CD4-positive, alpha-beta memory T cell (primary cell): Measurements from ENCODE around the gene TBC1D25. TPM values are rescaled to one million over a fixed set of nuclear protein-coding genes. Genes with fewer than 3 reads are reported as not detected.
"Not testable (repeated sequence)": the region's sequence is repeated elsewhere in the genome, so short reads cannot be mapped to it uniquely, and the experiment has no call there.

Experiments used
- CTCF ChIA-PET: fragments of 350-600 bp; sonication (Branson Sonifier 250); formaldehyde crosslinking; loops from one replicate; lab custom pipeline; 2021; ENCODE audit warnings: inconsistent platforms; ENCODE audit not compliant: partially characterized antibody; lab: Charles Lee
- POLR2A ChIA-PET: fragments of 350-600 bp; sonication (Branson Sonifier 250); formaldehyde crosslinking; loops from one replicate; lab custom pipeline; 2021; ENCODE audit not compliant: partially characterized antibody; lab: Charles Lee
- DNase-seq, 5 donors: peaks; one replicate each; pipeline versions ENCODE4 v3.0.0 to v3.0.0-alpha.2; 2020 to 2022; ENCODE audit warnings: mixed read lengths in 1 of 5
- H3K27ac ChIP-seq: one replicate; pipeline ENCODE4 v1.7.0; 2013; ENCODE audit warnings: low read depth, low read length
- H3K27me3 ChIP-seq: 2 replicates; pipeline ENCODE4 v1.7.0; 2013; ENCODE audit warnings: mild to moderate bottlenecking, low read length, moderate library complexity; ENCODE audit not compliant: insufficient read depth
- H3K36me3 ChIP-seq: 2 replicates; pipeline ENCODE4 v1.7.0; 2013; ENCODE audit warnings: mild to moderate bottlenecking, low read length, moderate library complexity; ENCODE audit not compliant: insufficient read depth
- H3K4me1 ChIP-seq: 2 replicates; pipeline ENCODE4 v1.7.0; 2013; ENCODE audit warnings: mild to moderate bottlenecking, low read length, moderate library complexity; ENCODE audit not compliant: insufficient read depth
- H3K4me3 ChIP-seq, 2 donors: one replicate each; pipeline ENCODE4 v1.7.0; 2013; ENCODE audit warnings: low read length in 2 of 2, mild to moderate bottlenecking in 1 of 2
- H3K9me3 ChIP-seq, 2 donors: one replicate each; pipeline ENCODE4 v1.7.0; 2013; ENCODE audit warnings: low read length in 2 of 2, control low read depth in 1 of 2; ENCODE audit not compliant: control insufficient read depth in 1 of 2
- H3K27ac Mint-ChIP-seq, 7 donors: one replicate each; pipeline ENCODE4 v1.8.0; 2020 to 2021; ENCODE audit warnings: mixed read lengths in 7 of 7, mild to moderate bottlenecking in 6 of 7, inconsistent platforms in 3 of 7, moderate library complexity in 3 of 7
- H3K27me3 Mint-ChIP-seq, 2 donors: one replicate each; pipeline ENCODE4 v1.8.0; 2020 to 2021; ENCODE audit warnings: mixed read lengths in 2 of 2
- H3K36me3 Mint-ChIP-seq, 2 donors: one replicate each; pipeline ENCODE4 v1.8.0; 2020 to 2021; ENCODE audit warnings: mixed read lengths in 2 of 2, inconsistent platforms in 1 of 2, mild to moderate bottlenecking in 1 of 2
- H3K4me1 Mint-ChIP-seq, 4 donors: one replicate each; pipeline ENCODE4 v1.8.0; 2020 to 2021; ENCODE audit warnings: mixed read lengths in 4 of 4, mild to moderate bottlenecking in 1 of 4
- H3K4me3 Mint-ChIP-seq, 8 donors: one replicate each; pipeline ENCODE4 v1.8.0; 2020 to 2021; ENCODE audit warnings: mixed read lengths in 8 of 8, mild to moderate bottlenecking in 7 of 8, moderate library complexity in 6 of 8, inconsistent platforms in 3 of 8
- H3K9me3 Mint-ChIP-seq, 8 donors: one replicate each; pipeline ENCODE4 v1.8.0; 2020 to 2021; ENCODE audit warnings: mixed read lengths in 8 of 8, mild to moderate bottlenecking in 5 of 8, inconsistent platforms in 3 of 8, moderate library complexity in 1 of 8
- intact Hi-C: fragments of 100-400 bp; cut with micrococcal nuclease; formaldehyde crosslinking; loops from one replicate; pipeline ENCODE4 v1.15.1; 2023
- polyA plus RNA-seq, 2 donors: library from polyadenylated mRNA; unstranded; fragments of 300-500 nt; fragmentation: Illumina TruSeq; gene quantifications; one replicate each; pipeline ENCODE4 v1.2.3, GENCODE V29; 2021
- total RNA-seq, 2 experiments: library from RNA; stranded (reverse); gene quantifications; one replicate each; pipeline ENCODE4 v1.2.3, GENCODE V29; 2021

TBC1D25 gene
- total and polyA plus RNA-seq, 4 experiments from 2014 or later: 18.6 to 24.5 (median 22.0) TPM

DNA sequence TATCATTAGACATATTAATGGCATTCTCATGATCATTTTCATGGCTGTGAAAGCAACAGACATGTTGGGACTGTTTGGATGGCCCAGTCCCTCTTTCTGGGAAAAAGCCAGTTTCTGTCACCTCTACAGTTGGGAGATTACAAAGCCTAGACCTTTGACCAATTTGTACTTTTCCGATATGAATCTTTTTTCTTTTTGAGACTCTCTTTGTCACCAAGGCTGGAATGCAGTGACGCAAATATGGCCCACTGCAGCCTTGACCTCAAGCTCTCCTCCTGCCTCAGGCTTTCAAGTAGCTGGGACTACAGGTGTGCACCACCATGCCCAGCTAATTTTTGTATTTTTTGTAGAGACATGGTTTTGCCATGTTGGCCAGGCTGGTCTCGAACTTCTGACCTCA is 9.4 kb downstream of the TBC1D25 start:
- Mint-ChIP-seq H3K4me1 (peaks cover 0 to under 1% (median 0%) of the 10 kb centered on the region in 4 donors), H3K4me3 (no peak overlapping the region), H3K27me3 (no peaks in the 10 kb centered on the region), H3K9me3 (no peaks in the 10 kb centered on the region), H3K27ac (no peak overlapping the region), H3K36me3 (peaks cover 2 to 32% of the 10 kb centered on the region in 2 donors)
- Histone ChIP-seq H3K27me3 (no peaks in the 10 kb centered on the region), H3K27ac (no peak overlapping the region), H3K9me3 (no peaks in the 10 kb centered on the region), H3K4me3 (no peak overlapping the region), H3K36me3 (no peaks in the 10 kb centered on the region), H3K4me1 (no peaks in the 10 kb centered on the region)
- CTCF ChIA-PET: interaction anchor here (2.0 kb wide), 1 partner anchor 9 kb away, joined by 8 read pairs; the partner anchor contains the start of gene TBC1D25
- POLR2A ChIA-PET: interaction anchor here (1.3 kb wide), 1 partner anchor 9 kb away, joined by 3 read pairs; the partner anchor contains the start of gene TBC1D25
- intact Hi-C loops: no loop called here
- no peak for DNase-seq

GRCh38 chrX:48555731-48556325 is 16.3 kb downstream of the TBC1D25 start:
- H3K27ac ChIP-seq, H3K9me3 ChIP-seq, H3K4me3 ChIP-seq, DNase-seq, H3K4me1 Mint-ChIP-seq, H3K27me3 Mint-ChIP-seq, H3K27me3 ChIP-seq, H3K4me3 Mint-ChIP-seq, CTCF ChIA-PET, H3K4me1 ChIP-seq, POLR2A ChIA-PET, H3K9me3 Mint-ChIP-seq, intact Hi-C loops: not testable (repeated sequence)
- Mint-ChIP-seq H3K36me3 (peaks cover 5 to 37% of the 10 kb centered on the region in 2 donors), H3K27ac (peak overlapping the region in 1 of 7 donors; percentile 11)
- peaks cover 24% of the 10 kb centered on the region for H3K36me3 ChIP-seq

DNA sequence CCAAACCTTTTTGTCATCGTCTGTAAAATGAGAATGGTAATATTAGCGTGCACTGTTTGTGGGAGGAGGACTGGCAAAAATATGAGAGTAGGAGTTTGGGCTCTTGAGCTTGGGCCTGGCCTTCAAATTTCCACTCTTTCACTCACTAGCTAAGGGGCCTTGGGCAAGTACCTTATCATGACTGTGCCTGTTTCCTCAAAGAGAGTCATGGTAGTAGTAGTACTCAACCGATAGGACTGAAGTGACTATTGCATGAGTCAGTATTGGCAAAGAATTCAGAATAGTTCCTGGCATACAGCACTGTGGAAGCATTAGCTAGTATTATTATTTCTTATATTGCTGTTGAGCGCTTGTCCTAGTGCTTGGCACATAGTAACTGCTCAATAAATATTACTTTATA is 18.8 kb downstream of the TBC1D25 start:
- Histone ChIP-seq H3K27me3 (no peaks in the 10 kb centered on the region), H3K27ac (no peak overlapping the region), H3K4me1 (no peaks in the 10 kb centered on the region), H3K4me3 (no peak overlapping the region), H3K36me3 (peaks cover 24% of the 10 kb centered on the region), H3K9me3 (no peaks in the 10 kb centered on the region)
- no peaks in the 10 kb centered on the region for H3K27me3 Mint-ChIP-seq
- ChIA-PET CTCF (interaction anchor here (1.3 kb wide), 1 partner anchor 19 kb away, joined by 3 read pairs; the partner anchor contains the start of gene TBC1D25), POLR2A (no interaction called here)
- no peak for DNase-seq
- H3K4me1 Mint-ChIP-seq: peaks cover 0 to 2% (median 0%) of the 10 kb centered on the region in 4 donors
- H3K36me3 Mint-ChIP-seq: peaks cover 10 to 45% of the 10 kb centered on the region in 2 donors
- H3K27ac Mint-ChIP-seq: no peak overlapping the region
- intact Hi-C loops: no loop called here
- H3K4me3 Mint-ChIP-seq: no peak overlapping the region
- H3K9me3 Mint-ChIP-seq: peaks cover 0 to 2% (median 0%) of the 10 kb centered on the region in 8 donors

DNA sequence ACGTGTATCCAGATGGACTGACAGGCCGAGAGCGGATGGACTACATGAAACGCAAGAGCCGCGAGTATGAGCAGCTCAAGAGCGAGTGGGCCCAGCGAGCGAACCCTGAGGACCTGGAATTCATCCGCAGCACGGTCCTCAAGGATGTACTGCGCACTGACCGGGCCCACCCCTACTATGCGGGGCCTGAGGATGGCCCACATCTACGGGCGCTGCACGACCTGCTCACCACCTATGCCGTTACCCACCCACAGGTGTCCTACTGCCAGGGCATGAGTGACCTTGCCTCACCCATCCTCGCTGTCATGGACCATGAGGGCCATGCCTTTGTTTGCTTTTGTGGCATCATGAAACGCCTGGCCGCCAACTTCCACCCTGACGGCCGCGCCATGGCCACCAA is 20.1 kb downstream of the TBC1D25 start:
- Histone ChIP-seq H3K4me1 (no peaks in the 10 kb centered on the region), H3K4me3 (no peak overlapping the region), H3K9me3 (no peaks in the 10 kb centered on the region), H3K27ac (no peak overlapping the region), H3K27me3 (no peaks in the 10 kb centered on the region), H3K36me3 (peaks cover 24% of the 10 kb centered on the region)
- intact Hi-C loops: no loop called here
- ChIA-PET CTCF (no interaction called here), POLR2A (no interaction called here)
- no peak for DNase-seq
- H3K4me3 Mint-ChIP-seq: no peak overlapping the region
- H3K9me3 Mint-ChIP-seq: peaks cover 0 to 2% (median 0%) of the 10 kb centered on the region in 8 donors
- H3K4me1 Mint-ChIP-seq: peaks cover 0 to 2% (median 0%) of the 10 kb centered on the region in 4 donors
- no peak overlapping the region for H3K27ac Mint-ChIP-seq
- H3K27me3 Mint-ChIP-seq: no peaks in the 10 kb centered on the region
- H3K36me3 Mint-ChIP-seq: peaks cover 8 to 43% of the 10 kb centered on the region in 2 donors

DNA sequence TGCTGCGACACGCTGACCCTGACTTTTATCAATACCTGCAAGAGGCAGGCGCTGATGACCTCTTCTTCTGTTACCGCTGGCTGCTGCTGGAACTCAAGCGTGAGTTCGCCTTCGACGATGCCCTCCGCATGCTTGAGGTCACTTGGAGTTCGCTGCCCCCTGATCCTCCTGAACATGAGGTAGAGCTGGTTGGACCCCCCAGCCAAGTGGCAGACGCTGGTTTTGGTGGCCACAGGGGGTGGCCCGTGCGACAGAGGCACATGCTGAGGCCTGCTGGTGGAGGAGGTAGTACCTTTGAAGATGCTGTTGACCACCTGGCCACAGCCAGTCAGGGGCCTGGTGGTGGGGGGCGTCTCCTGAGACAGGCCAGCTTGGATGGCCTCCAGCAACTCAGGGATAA is 20.5 kb downstream of the TBC1D25 start:
- POLR2A ChIA-PET: no interaction called here
- H3K27ac Mint-ChIP-seq: no peak overlapping the region

DNA sequence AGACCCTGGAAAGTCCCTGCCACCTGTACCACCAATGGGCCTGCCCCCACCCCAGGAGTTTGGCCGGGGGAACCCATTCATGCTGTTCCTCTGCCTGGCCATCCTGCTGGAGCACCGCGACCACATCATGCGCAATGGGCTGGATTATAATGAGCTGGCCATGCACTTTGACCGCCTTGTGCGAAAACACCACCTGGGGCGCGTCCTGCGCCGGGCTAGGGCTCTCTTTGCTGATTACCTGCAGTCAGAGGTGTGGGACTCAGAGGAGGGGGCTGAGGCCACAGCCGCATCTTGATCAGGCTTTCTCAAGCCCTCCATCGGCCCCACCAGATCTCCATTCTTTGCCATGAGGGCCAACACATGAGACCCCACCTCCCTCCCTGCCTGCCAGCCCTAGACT is 21.2 kb downstream of the TBC1D25 start:
- H3K36me3 Mint-ChIP-seq: peaks cover 5 to 37% of the 10 kb centered on the region in 2 donors
- no peak overlapping the region for H3K4me3 Mint-ChIP-seq

More for the DNA sequence above, 20.5 kb downstream of the TBC1D25 start:
- Mint-ChIP-seq H3K4me3 (no peak overlapping the region), H3K4me1 (no peaks in the 10 kb centered on the region), H3K27me3 (no peaks in the 10 kb centered on the region), H3K36me3 (peaks cover 5 to 40% of the 10 kb centered on the region in 2 donors), H3K9me3 (peaks cover 0 to 2% (median 0%) of the 10 kb centered on the region in 8 donors)
- CTCF ChIA-PET: no interaction called here
- H3K36me3 ChIP-seq: peaks cover 21% of the 10 kb centered on the region
- H3K27ac ChIP-seq: no peak overlapping the region
- no peaks in the 10 kb centered on the region for H3K9me3 ChIP-seq
- intact Hi-C loops: no loop called here
- H3K4me3 ChIP-seq: no peak overlapping the region
- H3K27me3 ChIP-seq: no peaks in the 10 kb centered on the region
- no peaks in the 10 kb centered on the region for H3K4me1 ChIP-seq
- DNase-seq: no peak

DNA sequence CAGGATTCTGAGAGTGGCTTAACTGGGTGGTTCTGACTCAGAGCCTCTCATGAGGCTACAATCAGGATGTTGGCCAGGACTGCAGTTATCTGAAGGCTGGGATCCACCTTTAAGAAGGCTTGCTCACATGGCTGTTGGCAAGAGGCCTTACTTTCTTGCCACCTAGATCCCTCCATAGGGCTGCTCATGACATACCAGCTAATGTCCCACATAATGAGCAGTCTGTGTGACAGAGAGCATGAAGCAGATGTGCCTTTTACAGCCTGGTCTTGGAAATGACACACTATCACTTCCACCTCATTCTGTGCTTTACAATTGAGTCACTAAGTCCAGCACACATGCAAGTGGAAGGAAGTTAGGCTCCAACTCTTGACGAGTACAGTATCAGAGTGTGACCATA is 30.4 kb downstream of the TBC1D25 start:
- Mint-ChIP-seq H3K4me3 (no peak overlapping the region), H3K27me3 (no peaks in the 10 kb centered on the region), H3K36me3 (peaks cover 0 to 10% of the 10 kb centered on the region in 2 donors), H3K4me1 (peaks cover 3 to 14% (median 7%) of the 10 kb centered on the region in 4 donors), H3K9me3 (peaks cover 0 to 1% (median 0%) of the 10 kb centered on the region in 8 donors), H3K27ac (no peak overlapping the region)
- no peak overlapping the region for H3K4me3 ChIP-seq
- H3K36me3 ChIP-seq: no peaks in the 10 kb centered on the region
- intact Hi-C loops: no loop called here
- ChIA-PET POLR2A (no interaction called here), CTCF (no interaction called here)
- no peak overlapping the region for H3K27ac ChIP-seq
- H3K9me3 ChIP-seq: no peaks in the 10 kb centered on the region
- H3K4me1 ChIP-seq: peaks cover 1% of the 10 kb centered on the region
- no peak for DNase-seq
- no peaks in the 10 kb centered on the region for H3K27me3 ChIP-seq

More for the DNA sequence above, 21.2 kb downstream of the TBC1D25 start:
- Histone ChIP-seq H3K27me3 (no peaks in the 10 kb centered on the region), H3K9me3 (no peaks in the 10 kb centered on the region), H3K36me3 (peaks cover 19% of the 10 kb centered on the region), H3K4me3 (no peak overlapping the region), H3K27ac (no peak overlapping the region), H3K4me1 (no peaks in the 10 kb centered on the region)
- ChIA-PET CTCF (no interaction called here), POLR2A (no interaction called here)
- H3K27me3 Mint-ChIP-seq: no peaks in the 10 kb centered on the region
- H3K9me3 Mint-ChIP-seq: peaks cover 0 to 2% (median 0%) of the 10 kb centered on the region in 8 donors
- H3K4me1 Mint-ChIP-seq: no peaks in the 10 kb centered on the region
- DNase-seq: no peak
- no peak overlapping the region for H3K27ac Mint-ChIP-seq
- intact Hi-C loops: no loop called here
